SK-N-MC (cell line): ENCODE measurements around the gene SLC9A9.
A peak's percentile ranks its signal among the peaks of the same experiment; 100 is the strongest.

Experiments
- DNase-seq: peaks from one replicate; pipeline ENCODE4 v3.0.0-alpha.2; 2011; ENCODE audit warnings: low read depth, low spot score
- H3K27ac ChIP-seq: fragments of 200-600 bp; sonication (generic); 2 replicates; pipeline ENCODE4 v1.5.1; 2016; ENCODE audit warnings: mixed run types
- H3K36me3 ChIP-seq: fragments of 200-600 bp; sonication (generic); 2 replicates; pipeline ENCODE4 v1.6.1; 2017; ENCODE audit warnings: antibody characterized with exemption, low read length, mixed read lengths; ENCODE audit not compliant: insufficient read depth
- H3K4me3 ChIP-seq: fragments of 200-600 bp; sonication (generic); 2 replicates; pipeline ENCODE4 v1.5.1; 2016
- H3K9ac ChIP-seq: fragments of 200-600 bp; sonication (generic); 2 replicates; pipeline ENCODE4 v1.8.0; 2017; ENCODE audit warnings: mixed run types, mixed read lengths; ENCODE audit not compliant: insufficient read length
- H3K9me3 ChIP-seq: fragments of 200-600 bp; sonication (generic); 2 replicates; pipeline ENCODE4 v1.6.1; 2017; ENCODE audit warnings: low read depth, mild to moderate bottlenecking, antibody characterized with exemption, low read length, moderate library complexity, mixed read lengths
- EZH2 ChIP-seq: fragments of 200-600 bp; sonication (generic); IDR thresholded peaks from one replicate; pipeline ENCODE4 v1.6.1; 2017; ENCODE audit warnings: antibody characterized with exemption
- FOXP2 ChIP-seq: optimal IDR thresholded peaks from 2 replicates; pipeline ENCODE3; 2011; ENCODE audit warnings: mild to moderate bottlenecking, moderate library complexity; ENCODE audit not compliant: insufficient read depth; ENCODE audit errors: extremely low read length, control extremely low read depth
- POLR2AphosphoS5 ChIP-seq: IDR thresholded peaks from 2 replicates; pipeline ENCODE4 v1.6.1; 2012; ENCODE audit warnings: mild to moderate bottlenecking, low read depth, low read length, borderline replicate concordance

Gene SLC9A9

GRCh38 chr3:143793971-143794370 is 54.3 kb downstream of the SLC9A9 start:
- DNase-seq = no peak
- H3K4me3 ChIP-seq = no peak overlapping the region
- no peaks in the 10 kb centered on the region for H3K9me3 ChIP-seq
- H3K9ac ChIP-seq = no peak overlapping the region
- no peaks in the 10 kb centered on the region for H3K36me3 ChIP-seq
- TF ChIP-seq EZH2 (no peak), POLR2AphosphoS5 (no peak), FOXP2 (no peak)
- H3K27ac ChIP-seq = no peak overlapping the region

GRCh38 chr3:143791386-143791785 is 56.9 kb downstream of the SLC9A9 start:
- no peaks in the 10 kb centered on the region for H3K9me3 ChIP-seq
- no peak overlapping the region for H3K9ac ChIP-seq
- DNase-seq = no peak
- TF ChIP-seq EZH2 (no peak), FOXP2 (no peak), POLR2AphosphoS5 (no peak)
- H3K36me3 ChIP-seq = no peaks in the 10 kb centered on the region
- H3K4me3 ChIP-seq = no peak overlapping the region
- no peak overlapping the region for H3K27ac ChIP-seq

- H3K36me3 ChIP-seq = no peaks in the 10 kb centered on the region
- no peak overlapping the region for H3K4me3 ChIP-seq
- H3K9me3 ChIP-seq = no peaks in the 10 kb centered on the region
- no peak overlapping the region for H3K27ac ChIP-seq
- H3K9ac ChIP-seq = no peak overlapping the region
- no peak for TF ChIP-seq FOXP2
- no peak for TF ChIP-seq POLR2AphosphoS5
- no peak for TF ChIP-seq EZH2
- DNase-seq = no peak
Measured at GRCh38 chr3:143786219-143787191, 61.8 kb downstream of the SLC9A9 start.

DNA sequence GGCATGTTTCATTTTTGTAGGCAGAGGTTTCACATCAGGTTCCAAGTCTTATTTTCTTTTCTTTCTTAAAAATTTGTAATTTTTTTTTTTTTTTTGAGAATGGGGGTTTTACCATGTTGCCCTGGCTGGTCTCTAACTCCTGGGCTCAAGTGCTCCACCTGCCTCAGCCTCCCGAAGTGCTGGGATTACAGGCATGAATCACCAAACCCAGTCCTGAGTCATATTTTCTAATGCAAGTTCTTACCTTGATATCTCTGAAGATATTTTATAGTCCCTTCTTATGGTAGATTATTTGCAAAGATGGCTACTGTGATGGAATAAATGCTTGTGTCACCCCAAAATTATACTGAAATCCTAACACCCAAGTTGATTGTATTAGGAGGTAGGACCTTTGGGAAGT is 63.8 kb downstream of the SLC9A9 start:
- Histone ChIP-seq H3K4me3 (no peak overlapping the region), H3K36me3 (no peaks in the 10 kb centered on the region), H3K9me3 (no peaks in the 10 kb centered on the region), H3K9ac (no peak overlapping the region), H3K27ac (no peak overlapping the region)
- TF ChIP-seq POLR2AphosphoS5 (no peak), EZH2 (no peak), FOXP2 (no peak)
- DNase-seq = no peak

GRCh38 chr3:143783851-143784370 is 64.4 kb downstream of the SLC9A9 start:
- no peak overlapping the region for H3K4me3 ChIP-seq
- H3K9me3 ChIP-seq = no peaks in the 10 kb centered on the region
- H3K27ac ChIP-seq = no peak overlapping the region
- DNase-seq = no peak
- H3K36me3 ChIP-seq = no peaks in the 10 kb centered on the region
- H3K9ac ChIP-seq = no peak overlapping the region
- TF ChIP-seq EZH2 (no peak), POLR2AphosphoS5 (no peak), FOXP2 (no peak)

DNA sequence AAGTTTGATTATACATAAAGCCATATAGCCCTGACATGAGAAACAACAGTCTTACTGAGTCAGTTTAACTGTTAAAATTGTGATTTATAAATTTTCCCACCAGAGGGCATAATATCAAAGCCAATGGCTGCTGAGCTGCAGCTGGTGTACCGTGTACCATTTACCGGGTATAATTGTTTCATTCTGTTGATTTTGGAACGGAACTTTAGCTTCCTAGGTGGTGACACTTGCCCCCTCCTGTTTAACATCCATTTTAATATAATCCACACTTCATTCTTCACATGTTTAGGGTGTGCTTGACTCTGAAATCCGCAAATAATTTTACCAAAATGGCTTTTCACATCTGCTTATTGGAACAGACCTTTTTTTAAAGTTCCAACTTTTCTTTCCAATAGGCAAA is 72.8 kb downstream of the SLC9A9 start:
- Histone ChIP-seq H3K4me3 (peak overlapping the region; percentile 66), H3K27ac (no peak overlapping the region), H3K9ac (no peak overlapping the region), H3K9me3 (no peaks in the 10 kb centered on the region), H3K36me3 (no peaks in the 10 kb centered on the region)
- DNase-seq = peak; percentile 60
- no peak for TF ChIP-seq POLR2AphosphoS5
- TF ChIP-seq EZH2 = no peak
- no peak for TF ChIP-seq FOXP2

GRCh38 chr3:143771939-143772338 is 76.3 kb downstream of the SLC9A9 start:
- Histone ChIP-seq H3K27ac (no peak overlapping the region), H3K36me3 (no peaks in the 10 kb centered on the region), H3K9me3 (no peaks in the 10 kb centered on the region), H3K4me3 (no peak overlapping the region), H3K9ac (no peak overlapping the region)
- DNase-seq = no peak
- no peak for TF ChIP-seq FOXP2
- TF ChIP-seq POLR2AphosphoS5 = no peak
- TF ChIP-seq EZH2 = no peak

DNA sequence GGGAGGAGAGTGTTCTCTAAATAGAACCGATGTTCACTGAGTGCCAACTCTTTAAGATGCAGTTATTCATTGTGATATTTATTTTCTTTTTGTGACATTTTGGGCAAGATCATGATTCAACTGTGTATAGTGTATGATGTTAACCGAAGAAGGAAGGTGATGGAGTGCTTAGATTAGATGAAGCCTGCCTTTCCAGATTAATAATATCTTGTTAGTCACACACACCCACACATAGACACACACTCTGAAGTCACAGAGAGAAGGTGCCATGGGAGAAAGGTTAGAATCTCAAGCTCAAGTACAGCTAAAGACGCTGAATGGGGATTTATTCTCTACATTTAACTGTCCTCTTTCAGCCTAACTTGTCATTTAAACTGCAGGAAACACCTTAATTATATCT is 77.0 kb downstream of the SLC9A9 start:
- H3K27ac ChIP-seq = no peak overlapping the region
- no peaks in the 10 kb centered on the region for H3K9me3 ChIP-seq
- H3K36me3 ChIP-seq = no peaks in the 10 kb centered on the region
- no peak for TF ChIP-seq EZH2
- TF ChIP-seq POLR2AphosphoS5 = no peak
- no peak for TF ChIP-seq FOXP2
- no peak for DNase-seq
- no peak overlapping the region for H3K9ac ChIP-seq
- H3K4me3 ChIP-seq = no peak overlapping the region

- DNase-seq = no peak
- H3K9me3 ChIP-seq = no peaks in the 10 kb centered on the region
- no peaks in the 10 kb centered on the region for H3K36me3 ChIP-seq
- TF ChIP-seq EZH2 (no peak), POLR2AphosphoS5 (no peak), FOXP2 (no peak)
- H3K27ac ChIP-seq = no peak overlapping the region
- H3K4me3 ChIP-seq = no peak overlapping the region
- no peak overlapping the region for H3K9ac ChIP-seq
Measured at GRCh38 chr3:143770391-143770790, 77.9 kb downstream of the SLC9A9 start.
